HepG2 (cell line): ENCODE results near the gene TNFSF12. TPM values are rescaled to one million over a fixed set of nuclear protein-coding genes. Genes with fewer than 3 reads are reported as not detected.

Source experiments
- CHD4 ChIP-seq: fragments of 200-600 bp; sonication (generic); IDR thresholded peaks from 2 replicates; pipeline ENCODE4 v1.7.0; 2017; ENCODE audit warnings: mild to moderate bottlenecking, low read length, borderline replicate concordance
- CSRNP1 ChIP-seq: sonication (generic); formaldehyde crosslinking; IDR thresholded peaks from 2 replicates; pipeline ENCODE4 v1.8.1; 2023; ENCODE audit warnings: mild to moderate bottlenecking, missing genetic modification reagents
- DNMT1 ChIP-seq: sonication (generic); formaldehyde crosslinking; IDR thresholded peaks from 2 replicates; pipeline ENCODE4 v1.5.1; 2020; ENCODE audit warnings: mild to moderate bottlenecking, missing genetic modification reagents
- HNRNPUL1 ChIP-seq: fragments of 200-400 bp; formaldehyde crosslinking; IDR thresholded peaks from 2 replicates; pipeline ENCODE4 v1.6.1; 2017; ENCODE audit warnings: low read depth, mild to moderate bottlenecking, low read length, moderate library complexity
- HOXD1 ChIP-seq: sonication (generic); formaldehyde crosslinking; IDR thresholded peaks from 2 replicates; pipeline ENCODE4 v1.5.0; 2020; ENCODE audit warnings: missing genetic modification reagents
- KDM4B ChIP-seq: sonication (generic); formaldehyde crosslinking; IDR thresholded peaks from 2 replicates; pipeline ENCODE4 v1.4.0; 2020; ENCODE audit warnings: missing genetic modification reagents
- MTERF4 ChIP-seq: sonication (generic); formaldehyde crosslinking; IDR thresholded peaks from 2 replicates; pipeline ENCODE4 v1.8.0; 2023; ENCODE audit warnings: mild to moderate bottlenecking, missing genetic modification reagents
- NR2F1 ChIP-seq, 2 experiments: fragments of 450-650 bp in 1 of 2; formaldehyde crosslinking in 1 of 2; IDR thresholded peaks; 2 replicates each; pipeline versions ENCODE4 v1.5.0 to v1.6.1; 2016 to 2020; ENCODE audit warnings: mild to moderate bottlenecking in 1 of 2, missing compliant biosample characterization in 1 of 2, missing genetic modification reagents in 1 of 2, moderate library complexity in 1 of 2
- POLR2G ChIP-seq: fragments of 200-400 bp; formaldehyde crosslinking; IDR thresholded peaks from 2 replicates; pipeline ENCODE4 v1.6.1; 2018; ENCODE audit warnings: mild to moderate bottlenecking, low read depth, low read length, moderate library complexity
- SMAD1 ChIP-seq: sonication (generic); formaldehyde crosslinking; IDR thresholded peaks from 2 replicates; pipeline ENCODE4 v1.4.0; 2020; ENCODE audit warnings: missing genetic modification reagents, low read depth, mild to moderate bottlenecking, borderline replicate concordance
- SNAPC2 ChIP-seq: sonication (generic); formaldehyde crosslinking; IDR thresholded peaks from 2 replicates; pipeline ENCODE4 v1.8.1; 2022; ENCODE audit warnings: mild to moderate bottlenecking, missing genetic modification reagents
- ZBTB21 ChIP-seq: sonication (generic); formaldehyde crosslinking; IDR thresholded peaks from 2 replicates; pipeline ENCODE4 v1.4.0; 2020; ENCODE audit warnings: missing genetic modification reagents
- ZNF143 ChIP-seq: sonication (generic); formaldehyde crosslinking; IDR thresholded peaks from 2 replicates; pipeline ENCODE4 v1.4.0; 2020; ENCODE audit warnings: missing genetic modification reagents
- ZNF44 ChIP-seq: sonication (generic); formaldehyde crosslinking; IDR thresholded peaks from 2 replicates; pipeline ENCODE4 v1.5.1; 2020; ENCODE audit warnings: mild to moderate bottlenecking, missing genetic modification reagents
- polyA plus RNA-seq, 8 experiments: library from polyadenylated mRNA; depleted of rRNA in 3 of 8; stranded (reverse) in 7 of 8; unstranded in 1 of 8; fragments of >200 nt; fragmentation: Illumina TruSeq in 4 of 8; extraction: Trizol in 4 of 8; gene quantifications; 2 replicates each; pipeline versions ENCODE4 v1.2.1 to v1.2.3, GENCODE V29; 2011 to 2016; ENCODE audit warnings: low read depth in 4 of 8, missing spikeins in 1 of 8, mixed read lengths in 1 of 8; ENCODE audit not compliant: insufficient read depth in 1 of 8
- total RNA-seq, 5 experiments: library from RNA; depleted of rRNA; stranded (reverse); fragments of >200 nt; fragmentation: Illumina TruSeq; extraction: Trizol; gene quantifications; 2 replicates each; pipeline ENCODE4 v1.2.3, GENCODE V29; 2016; ENCODE audit warnings: low read depth in 1 of 5
- TF ChIP-seq, protein P1 (sequence below): sonication (generic); formaldehyde crosslinking; conservative IDR thresholded peaks from 2 replicates; pipeline ENCODE4 v1.8.0; 2022; ENCODE audit warnings: missing genetic modification reagents
- TF ChIP-seq, protein P2 (sequence below): sonication (generic); formaldehyde crosslinking; IDR thresholded peaks from 2 replicates; pipeline ENCODE4 v1.5.1; 2020; ENCODE audit warnings: missing genetic modification reagents, mild to moderate bottlenecking, borderline replicate concordance
- TF ChIP-seq, protein P3 (sequence below): sonication (generic); formaldehyde crosslinking; IDR thresholded peaks from 2 replicates; pipeline ENCODE4 v1.4.0; 2020; ENCODE audit warnings: missing genetic modification reagents, borderline replicate concordance

TNFSF12 gene
- total and polyA plus RNA-seq, 2 of the 13 experiments (the other 11 are each of a cell fraction or from before 2014, with no cell fraction given) = 0.93 to 7.2 TPM

DNA sequence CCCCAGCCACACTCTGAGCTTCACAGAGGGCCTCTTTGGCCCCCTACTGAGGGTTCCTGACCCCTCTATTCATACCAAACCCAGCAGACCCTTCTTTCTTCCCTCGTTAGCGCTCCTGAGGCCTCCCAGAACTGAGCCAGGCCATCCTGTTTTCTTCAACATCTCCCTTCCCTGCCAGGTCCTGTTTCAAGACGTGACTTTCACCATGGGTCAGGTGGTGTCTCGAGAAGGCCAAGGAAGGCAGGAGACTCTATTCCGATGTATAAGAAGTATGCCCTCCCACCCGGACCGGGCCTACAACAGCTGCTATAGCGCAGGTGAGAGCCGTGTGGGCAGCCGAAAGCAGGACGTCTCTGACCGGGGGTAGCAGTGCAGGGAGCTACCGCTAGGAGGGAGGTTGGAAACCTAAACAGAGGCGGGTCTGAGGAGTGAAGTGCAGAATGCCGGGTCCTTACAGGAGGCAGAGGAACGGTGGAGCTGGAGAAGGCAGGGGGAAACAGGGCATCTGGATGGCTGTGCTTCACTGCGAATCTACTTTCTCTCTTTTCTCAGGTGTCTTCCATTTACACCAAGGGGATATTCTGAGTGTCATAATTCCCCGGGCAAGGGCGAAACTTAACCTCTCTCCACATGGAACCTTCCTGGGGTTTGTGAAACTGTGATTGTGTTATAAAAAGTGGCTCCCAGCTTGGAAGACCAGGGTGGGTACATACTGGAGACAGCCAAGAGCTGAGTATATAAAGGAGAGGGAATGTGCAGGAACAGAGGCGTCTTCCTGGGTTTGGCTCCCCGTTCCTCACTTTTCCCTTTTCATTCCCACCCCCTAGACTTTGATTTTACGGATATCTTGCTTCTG is 11.5 kb downstream of the TNFSF12 start (continued):
- TF ChIP-seq NR2F1 (CRISPR knock-in tag; IDR thresholded peaks at IDR 0.05) (no peak), HOXD1 (no peak), SMAD1 (CRISPR knock-in tag) (no peak), ZNF143 (CRISPR knock-in tag) (no peak), CHD4 (no peak), POLR2G (no peak; the same call in 1 of the 2 replicates), CSRNP1 (0 out of 2 replicates have a peak, but pooled peaks have one; percentile 8), HNRNPUL1 (no peak), DNMT1 (CRISPR knock-in tag) (0 out of 2 replicates have a peak, but pooled peaks have one; percentile 31), MTERF4 (CRISPR knock-in tag) (no peak), KDM4B (CRISPR knock-in tag) (no peak), ZNF44 (CRISPR knock-in tag) (no peak), ZBTB21 (CRISPR knock-in tag) (no peak), SNAPC2 (CRISPR knock-in tag) (no peak)
- TF ChIP-seq, protein P1, sequence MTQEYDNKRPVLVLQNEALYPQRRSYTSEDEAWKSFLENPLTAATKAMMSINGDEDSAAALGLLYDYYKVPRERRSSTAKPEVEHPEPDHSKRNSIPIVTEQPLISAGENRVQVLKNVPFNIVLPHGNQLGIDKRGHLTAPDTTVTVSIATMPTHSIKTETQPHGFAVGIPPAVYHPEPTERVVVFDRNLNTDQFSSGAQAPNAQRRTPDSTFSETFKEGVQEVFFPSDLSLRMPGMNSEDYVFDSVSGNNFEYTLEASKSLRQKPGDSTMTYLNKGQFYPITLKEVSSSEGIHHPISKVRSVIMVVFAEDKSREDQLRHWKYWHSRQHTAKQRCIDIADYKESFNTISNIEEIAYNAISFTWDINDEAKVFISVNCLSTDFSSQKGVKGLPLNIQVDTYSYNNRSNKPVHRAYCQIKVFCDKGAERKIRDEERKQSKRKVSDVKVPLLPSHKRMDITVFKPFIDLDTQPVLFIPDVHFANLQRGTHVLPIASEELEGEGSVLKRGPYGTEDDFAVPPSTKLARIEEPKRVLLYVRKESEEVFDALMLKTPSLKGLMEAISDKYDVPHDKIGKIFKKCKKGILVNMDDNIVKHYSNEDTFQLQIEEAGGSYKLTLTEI (CRISPR knock-in tag) = no peak
- TF ChIP-seq, protein P2, sequence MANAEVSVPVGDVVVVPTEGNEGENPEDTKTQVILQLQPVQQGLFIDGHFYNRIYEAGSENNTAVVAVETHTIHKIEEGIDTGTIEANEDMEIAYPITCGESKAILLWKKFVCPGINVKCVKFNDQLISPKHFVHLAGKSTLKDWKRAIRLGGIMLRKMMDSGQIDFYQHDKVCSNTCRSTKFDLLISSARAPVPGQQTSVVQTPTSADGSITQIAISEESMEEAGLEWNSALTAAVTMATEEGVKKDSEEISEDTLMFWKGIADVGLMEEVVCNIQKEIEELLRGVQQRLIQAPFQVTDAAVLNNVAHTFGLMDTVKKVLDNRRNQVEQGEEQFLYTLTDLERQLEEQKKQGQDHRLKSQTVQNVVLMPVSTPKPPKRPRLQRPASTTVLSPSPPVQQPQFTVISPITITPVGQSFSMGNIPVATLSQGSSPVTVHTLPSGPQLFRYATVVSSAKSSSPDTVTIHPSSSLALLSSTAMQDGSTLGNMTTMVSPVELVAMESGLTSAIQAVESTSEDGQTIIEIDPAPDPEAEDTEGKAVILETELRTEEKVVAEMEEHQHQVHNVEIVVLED (CRISPR knock-in tag) = no peak; the same call in 1 of the 2 replicates
- TF ChIP-seq, protein P3, sequence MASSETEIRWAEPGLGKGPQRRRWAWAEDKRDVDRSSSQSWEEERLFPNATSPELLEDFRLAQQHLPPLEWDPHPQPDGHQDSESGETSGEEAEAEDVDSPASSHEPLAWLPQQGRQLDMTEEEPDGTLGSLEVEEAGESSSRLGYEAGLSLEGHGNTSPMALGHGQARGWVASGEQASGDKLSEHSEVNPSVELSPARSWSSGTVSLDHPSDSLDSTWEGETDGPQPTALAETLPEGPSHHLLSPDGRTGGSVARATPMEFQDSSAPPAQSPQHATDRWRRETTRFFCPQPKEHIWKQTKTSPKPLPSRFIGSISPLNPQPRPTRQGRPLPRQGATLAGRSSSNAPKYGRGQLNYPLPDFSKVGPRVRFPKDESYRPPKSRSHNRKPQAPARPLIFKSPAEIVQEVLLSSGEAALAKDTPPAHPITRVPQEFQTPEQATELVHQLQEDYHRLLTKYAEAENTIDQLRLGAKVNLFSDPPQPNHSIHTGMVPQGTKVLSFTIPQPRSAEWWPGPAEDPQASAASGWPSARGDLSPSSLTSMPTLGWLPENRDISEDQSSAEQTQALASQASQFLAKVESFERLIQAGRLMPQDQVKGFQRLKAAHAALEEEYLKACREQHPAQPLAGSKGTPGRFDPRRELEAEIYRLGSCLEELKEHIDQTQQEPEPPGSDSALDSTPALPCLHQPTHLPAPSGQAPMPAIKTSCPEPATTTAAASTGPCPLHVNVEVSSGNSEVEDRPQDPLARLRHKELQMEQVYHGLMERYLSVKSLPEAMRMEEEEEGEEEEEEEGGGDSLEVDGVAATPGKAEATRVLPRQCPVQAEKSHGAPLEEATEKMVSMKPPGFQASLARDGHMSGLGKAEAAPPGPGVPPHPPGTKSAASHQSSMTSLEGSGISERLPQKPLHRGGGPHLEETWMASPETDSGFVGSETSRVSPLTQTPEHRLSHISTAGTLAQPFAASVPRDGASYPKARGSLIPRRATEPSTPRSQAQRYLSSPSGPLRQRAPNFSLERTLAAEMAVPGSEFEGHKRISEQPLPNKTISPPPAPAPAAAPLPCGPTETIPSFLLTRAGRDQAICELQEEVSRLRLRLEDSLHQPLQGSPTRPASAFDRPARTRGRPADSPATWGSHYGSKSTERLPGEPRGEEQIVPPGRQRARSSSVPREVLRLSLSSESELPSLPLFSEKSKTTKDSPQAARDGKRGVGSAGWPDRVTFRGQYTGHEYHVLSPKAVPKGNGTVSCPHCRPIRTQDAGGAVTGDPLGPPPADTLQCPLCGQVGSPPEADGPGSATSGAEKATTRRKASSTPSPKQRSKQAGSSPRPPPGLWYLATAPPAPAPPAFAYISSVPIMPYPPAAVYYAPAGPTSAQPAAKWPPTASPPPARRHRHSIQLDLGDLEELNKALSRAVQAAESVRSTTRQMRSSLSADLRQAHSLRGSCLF (CRISPR knock-in tag) = no peak
